ENCODE results near the gene ZNF469.
"Not testable (repeated sequence)": the region's sequence is repeated elsewhere in the genome, so short reads cannot be mapped to it uniquely, and the experiment has no call there.

ZNF469 gene

DNA sequence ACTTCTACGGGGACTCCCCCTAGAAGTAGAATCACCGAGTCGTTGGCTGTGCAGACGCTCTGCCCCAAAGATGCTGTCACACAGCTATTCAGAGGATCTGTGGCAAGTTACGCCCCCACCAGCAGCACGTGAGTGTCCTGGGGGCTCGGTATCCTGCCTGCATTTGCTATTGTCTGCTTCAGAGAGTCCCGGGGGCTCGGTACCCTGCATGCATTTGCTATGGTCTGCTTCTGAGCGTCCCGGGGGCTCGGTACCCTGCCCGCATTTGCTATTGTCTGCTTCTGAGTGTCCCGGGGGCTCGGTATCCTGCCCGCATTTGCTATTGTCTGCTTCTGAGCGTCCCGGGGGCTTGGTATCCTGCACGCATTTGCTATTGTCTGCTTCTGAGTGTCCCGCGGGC lies 23.8 kb upstream of the ZNF469 start:
- no peak for DNase-seq

DNA sequence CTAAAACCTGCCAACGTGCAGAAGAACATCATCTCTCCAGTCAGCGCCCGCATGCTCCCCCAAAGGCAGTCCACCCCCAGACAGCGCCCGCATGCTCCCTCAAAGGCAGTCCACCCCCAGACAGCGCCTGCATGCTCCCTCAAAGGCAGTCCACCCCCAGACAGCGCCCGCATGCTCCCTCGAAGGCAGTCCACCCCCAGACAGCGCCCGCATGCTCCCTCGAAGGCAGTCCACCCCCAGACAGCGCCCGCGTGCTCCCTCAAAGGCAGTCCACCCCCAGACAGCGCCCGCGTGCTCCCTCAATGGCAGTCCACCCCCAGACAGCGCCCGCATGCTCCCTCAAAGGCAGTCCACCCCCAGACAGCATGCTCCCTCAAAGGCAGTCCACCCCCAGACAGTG lies 22.4 kb upstream of the ZNF469 start:
- DNase-seq = not testable (repeated sequence)

DNA sequence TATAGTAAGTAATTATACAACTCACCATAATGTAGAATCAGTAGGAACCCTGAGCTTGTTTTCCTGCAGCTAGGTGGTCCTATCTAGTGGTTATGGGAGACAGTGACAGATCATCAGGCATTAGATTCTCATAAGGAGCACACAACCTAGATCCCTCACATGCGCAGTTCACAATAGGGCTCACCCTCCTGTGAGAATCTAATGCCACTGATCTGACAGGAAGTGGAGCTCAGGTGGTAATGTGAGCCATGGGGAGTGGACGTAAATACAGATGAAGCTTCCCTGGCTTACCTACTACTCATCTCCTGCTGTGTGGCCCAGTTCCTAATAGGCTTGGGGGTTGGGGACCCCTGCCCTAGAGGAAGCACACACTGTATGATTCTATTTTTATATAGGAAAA lies 21.8 kb upstream of the ZNF469 start:
- DNase-seq = no peak

DNA sequence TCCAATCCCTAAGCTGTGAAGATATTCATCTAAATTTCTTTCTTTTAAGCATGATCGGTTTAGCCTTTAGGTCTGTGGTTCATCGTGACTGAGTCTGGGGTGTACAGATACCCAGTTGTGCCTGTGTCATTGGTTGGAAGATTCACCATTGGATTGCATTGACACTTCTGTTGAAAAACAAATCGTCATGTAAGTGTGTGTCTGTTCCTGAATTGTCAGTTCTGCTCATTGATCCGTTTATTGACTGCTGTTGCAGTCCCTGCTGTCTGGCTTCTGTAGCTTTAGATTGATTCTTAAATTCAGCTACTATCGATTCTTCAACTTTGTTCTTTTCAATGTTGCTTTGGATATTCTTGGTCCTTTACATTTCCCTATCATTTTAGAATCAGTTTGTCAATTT lies 21.0 kb upstream of the ZNF469 start:
- DNase-seq = no peak

DNA sequence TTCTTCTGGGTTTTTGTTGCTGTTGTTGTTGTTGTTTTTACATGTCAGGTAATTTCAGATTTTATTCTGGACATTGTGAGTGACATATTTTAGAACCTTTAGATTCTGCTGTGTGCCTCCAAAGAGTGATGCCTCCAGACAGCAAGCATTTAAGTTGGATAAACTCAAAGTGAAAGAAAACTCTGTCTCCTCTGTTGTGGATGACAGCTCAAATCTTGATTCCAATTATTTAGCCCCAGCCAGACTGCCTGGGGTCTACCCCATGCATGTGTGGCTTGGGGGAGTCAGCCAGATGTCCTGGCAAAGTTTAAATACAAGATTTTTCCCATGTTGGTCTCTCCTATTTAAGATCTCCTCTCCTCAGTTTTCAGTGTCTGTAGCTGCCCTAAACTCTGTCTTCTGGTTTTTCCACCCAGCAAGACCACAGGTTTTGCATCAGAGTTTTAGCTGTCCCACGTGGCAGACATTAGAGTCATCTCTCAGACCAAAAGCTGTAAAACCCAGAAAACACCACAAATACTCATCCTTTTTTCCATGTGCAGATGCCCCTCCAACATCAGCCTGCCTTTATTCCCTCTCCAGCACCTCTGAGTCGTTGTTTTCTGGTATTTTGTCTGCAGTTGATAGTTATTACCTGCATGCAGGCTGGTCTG lies 19.4 kb upstream of the ZNF469 start:
- DNase-seq = no peak

DNA sequence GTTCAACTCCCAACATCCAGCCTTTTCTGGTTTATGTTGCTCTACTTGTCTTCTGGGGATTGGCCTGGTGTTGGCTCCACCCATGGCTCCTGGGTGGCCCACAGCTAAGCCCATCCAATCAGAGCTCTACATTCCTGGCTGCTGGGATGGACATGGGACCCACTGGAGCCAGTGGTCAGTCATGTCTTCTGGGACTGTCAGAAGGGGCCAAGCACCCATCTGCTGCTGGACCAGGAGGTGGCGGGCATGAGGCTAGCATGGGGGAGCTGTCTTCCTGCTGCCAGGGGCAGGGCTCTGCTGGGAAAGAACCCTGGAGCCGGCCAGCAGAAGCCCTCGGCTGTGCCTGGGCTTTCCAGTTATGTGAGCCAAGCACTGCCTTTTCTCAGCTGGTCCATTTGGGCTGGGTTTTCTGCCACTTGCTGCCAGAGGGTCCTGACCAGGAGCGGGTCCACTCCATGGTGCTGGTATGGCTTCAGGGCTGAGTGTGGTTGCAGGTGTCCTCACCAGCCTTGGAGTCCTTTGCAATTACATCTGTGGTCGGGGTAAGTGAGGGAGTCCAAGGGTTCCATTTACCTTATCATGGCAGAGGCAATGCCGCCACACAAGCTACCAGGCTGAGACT lies 17.4 kb upstream of the ZNF469 start:
- no peak for DNase-seq

DNA sequence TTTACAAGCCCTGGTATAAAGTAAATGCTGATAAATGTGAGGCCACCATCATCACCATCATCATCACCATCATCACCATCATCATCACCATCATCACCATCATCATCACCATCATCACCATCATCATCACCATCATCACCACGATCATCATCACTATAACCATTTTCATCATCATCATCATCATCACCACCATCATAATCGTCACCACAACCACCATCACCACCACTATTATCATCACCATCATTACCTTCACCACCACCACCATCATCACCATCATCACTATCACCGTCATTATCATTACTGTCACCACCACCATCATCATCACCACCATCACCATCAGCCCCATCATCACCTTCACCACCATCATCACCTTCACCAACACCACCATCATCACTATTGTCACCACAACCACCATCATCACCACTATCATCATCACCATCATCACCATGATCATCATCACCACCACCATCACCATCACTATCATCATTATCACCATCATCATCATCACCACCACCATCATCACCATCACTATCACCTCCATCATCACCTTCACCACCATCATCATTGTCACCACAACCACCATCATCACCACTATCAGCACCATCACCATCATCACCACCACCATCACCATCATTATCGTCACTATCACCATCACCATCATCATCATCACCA lies 16.6 kb upstream of the ZNF469 start:
- DNase-seq = no peak

DNA sequence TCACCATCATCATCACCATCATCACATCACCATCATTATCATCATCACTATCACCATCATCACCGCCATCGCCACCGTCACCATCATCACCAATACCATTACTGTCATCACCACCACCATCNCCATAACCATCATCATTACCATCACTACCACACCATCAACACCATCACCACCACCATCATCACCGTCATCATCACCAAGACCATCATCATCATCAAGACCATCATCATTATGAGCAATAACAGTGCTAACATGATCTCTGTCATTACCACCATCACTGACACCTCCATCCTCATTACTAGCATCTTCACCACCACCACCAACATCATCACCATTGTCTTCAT lies 16.1 kb upstream of the ZNF469 start:
- DNase-seq = no peak

DNA sequence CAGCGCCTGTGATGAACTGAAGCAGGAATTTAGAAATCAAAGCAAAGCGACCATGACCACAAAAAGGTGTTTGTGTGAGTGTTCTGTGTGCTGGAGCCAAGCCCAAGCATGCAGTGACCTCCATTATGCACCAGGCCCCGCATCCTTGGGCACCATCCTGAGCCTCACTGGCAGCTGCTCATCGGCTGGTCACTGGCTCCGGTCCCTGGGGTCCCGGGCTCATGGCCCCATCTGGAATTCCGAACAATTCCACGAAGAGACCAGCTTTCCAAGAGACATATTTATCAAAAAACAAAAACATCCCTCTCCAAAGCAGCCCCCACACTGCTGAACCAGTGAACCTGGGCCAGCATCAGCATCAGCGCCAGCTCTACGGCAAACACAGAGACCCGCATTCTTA lies 15.2 kb upstream of the ZNF469 start:
- no peak for DNase-seq

DNA sequence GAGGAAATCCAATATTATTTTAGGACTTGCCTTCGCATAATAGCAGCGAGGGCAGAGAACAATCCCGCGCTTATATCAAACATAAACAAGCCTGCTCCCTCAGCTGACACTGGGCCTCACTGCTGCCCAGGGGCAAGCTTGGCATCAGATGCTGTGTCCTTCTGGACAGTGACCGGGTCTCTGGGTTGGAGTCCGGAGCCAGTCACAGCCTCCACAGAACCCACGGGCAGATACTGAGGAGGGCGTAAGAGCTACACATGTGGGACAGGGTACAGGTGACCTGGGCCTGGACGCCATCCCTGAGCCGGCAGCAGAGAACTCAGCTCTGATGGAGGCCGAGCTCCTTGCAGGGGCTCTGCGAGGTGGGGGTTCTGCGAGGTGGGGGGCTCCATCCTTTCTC lies 14.7 kb upstream of the ZNF469 start:
- no peak for DNase-seq

DNA sequence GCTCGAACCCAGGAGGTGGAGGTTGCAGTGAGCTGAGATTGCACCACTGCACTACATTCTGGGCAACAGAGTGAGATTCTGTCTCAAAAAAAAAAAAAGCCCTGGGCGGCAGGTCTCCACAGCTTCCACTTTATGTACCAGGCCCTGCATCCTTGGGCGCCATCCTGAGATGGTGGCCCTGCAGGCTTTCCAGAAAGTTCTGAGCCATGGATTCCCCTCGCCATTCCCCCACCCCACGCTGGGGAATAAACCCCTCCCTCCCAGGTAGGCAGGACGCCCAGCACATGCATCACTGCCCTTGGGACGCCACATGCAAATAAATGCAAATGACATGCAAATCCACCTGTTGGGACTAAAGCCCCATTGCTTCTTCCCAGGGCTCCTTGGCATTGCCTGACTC lies 13.8 kb upstream of the ZNF469 start:
- no peak for DNase-seq

DNA sequence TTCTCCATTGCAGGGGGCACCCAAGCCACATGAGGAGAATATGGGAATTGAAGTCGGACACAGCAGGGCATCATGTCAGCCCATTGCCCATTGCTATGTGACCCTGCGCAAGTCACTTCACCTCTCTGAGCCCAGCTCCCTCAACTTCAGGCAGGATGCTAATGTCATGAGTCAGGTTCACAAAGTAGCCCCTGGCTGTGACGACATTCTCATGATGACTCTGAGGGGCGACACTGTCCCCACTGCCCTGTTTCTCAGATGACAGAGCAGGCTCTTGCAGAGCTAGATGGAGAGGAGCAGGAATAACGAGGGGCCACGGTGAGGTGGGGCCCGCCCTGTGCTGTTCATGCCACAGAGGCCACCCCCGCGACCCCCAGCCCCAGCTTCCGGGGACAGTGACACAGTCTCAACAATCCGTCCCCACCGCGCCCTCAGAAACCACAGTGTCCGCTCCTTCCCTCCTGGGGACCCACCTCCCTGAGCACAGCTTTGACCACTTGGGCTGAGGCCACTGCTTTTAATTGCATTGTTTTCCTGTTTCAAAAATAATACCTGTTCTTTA lies 13.2 kb upstream of the ZNF469 start:
- DNase-seq = no peak

DNA sequence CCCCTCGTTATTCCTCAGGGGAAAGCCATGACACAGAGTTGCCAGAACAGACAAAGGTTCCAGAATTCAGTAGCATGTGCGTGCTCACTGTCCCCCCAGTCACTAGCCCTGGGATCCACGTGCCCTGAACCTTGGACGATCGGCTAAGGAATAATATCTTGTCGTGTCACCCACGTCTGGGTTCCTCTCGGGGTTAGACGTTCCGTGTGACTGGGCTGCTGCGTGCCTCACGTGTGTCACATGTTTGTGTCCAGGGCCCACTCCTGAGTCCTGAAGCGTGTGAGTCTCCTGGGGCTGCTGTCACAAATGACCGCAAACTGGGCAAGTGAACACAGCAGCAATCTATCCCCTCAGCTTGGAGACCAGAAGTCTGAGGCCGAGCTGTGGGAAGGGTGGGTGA lies 12.4 kb upstream of the ZNF469 start:
- no peak for DNase-seq

DNA sequence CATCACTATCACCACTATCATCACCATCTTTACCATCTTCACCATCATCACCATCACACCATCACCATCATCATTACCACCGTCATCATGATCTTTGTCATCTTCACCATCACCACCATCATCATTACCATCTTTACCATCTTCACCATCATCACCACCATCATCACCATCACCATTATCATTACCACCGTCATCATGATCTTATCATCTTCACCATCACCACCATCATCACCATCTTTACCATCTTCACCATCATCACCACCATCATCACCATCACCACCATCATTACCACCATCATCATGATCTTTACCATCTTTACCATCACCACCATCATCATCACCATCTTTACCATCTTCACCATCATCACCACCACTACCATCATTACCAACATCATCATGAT lies 10.2 kb upstream of the ZNF469 start:
- no peak for DNase-seq

DNA sequence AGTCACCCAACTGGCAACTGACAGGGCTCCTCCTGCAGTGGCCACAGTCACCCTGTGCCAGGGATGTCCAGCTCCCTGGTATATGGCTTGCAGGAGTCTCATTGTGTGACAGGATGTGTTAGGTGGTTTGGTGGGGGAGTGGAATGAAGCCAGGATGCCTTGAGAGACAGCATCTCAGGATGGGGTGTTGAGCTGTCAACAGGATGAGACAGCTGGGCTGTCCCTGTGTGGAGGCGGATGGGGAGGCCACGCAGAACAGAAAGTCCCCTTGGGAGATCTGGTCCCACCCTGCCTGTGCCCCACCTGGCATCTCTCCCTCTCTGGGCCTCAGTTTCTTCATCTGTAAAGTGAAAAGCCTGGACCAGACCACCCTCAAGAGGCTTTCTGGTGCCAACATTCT lies 9.5 kb upstream of the ZNF469 start:
- no peak for DNase-seq

DNA sequence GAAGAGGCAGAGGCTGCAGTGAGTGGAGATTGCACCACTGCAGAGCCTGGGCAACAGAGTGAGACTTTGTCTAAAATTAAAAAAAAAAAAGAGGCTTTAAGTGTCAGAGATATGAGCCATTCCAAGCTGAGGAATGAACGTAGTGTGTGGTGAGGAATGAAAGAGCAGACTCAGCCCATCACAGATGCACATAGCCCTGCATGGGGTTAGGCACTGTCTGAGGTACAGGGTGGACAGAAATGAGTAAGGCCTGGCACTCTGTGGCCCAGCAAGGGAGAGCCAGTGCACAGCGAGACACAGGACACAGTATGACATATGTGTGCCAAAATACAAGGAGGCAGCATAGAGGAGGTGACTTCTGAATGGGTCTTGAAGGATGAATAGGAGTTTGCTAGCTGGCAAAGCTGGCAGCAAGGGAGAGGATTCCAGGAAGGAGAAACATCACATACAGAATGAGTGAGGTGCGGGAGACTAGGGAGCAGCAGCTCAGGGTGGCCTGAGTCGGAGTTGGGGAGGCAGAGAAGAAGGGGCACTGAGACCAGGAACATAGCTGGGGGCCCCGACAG lies 8.7 kb upstream of the ZNF469 start:
- no peak for DNase-seq

DNA sequence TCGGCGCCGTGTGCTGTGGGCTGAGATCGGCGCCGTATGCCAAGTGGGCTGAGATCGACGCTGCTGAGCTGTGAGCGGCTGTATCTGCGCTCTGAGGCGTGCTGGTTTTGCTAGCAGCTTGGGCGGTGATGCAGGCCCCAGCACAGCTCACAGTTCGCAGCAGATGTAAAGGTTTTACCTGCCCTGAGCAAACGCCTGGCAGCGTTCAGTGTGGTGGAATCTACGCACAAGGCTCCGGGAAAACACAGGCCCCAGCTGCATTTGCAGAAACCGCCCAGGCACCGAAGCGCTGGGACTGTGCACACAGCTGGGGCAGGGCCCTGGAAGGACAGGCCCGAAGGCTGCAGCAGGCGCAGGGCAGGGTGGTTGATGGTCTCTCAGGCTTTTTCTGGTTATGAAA lies 8.0 kb upstream of the ZNF469 start:
- DNase-seq = no peak

DNA sequence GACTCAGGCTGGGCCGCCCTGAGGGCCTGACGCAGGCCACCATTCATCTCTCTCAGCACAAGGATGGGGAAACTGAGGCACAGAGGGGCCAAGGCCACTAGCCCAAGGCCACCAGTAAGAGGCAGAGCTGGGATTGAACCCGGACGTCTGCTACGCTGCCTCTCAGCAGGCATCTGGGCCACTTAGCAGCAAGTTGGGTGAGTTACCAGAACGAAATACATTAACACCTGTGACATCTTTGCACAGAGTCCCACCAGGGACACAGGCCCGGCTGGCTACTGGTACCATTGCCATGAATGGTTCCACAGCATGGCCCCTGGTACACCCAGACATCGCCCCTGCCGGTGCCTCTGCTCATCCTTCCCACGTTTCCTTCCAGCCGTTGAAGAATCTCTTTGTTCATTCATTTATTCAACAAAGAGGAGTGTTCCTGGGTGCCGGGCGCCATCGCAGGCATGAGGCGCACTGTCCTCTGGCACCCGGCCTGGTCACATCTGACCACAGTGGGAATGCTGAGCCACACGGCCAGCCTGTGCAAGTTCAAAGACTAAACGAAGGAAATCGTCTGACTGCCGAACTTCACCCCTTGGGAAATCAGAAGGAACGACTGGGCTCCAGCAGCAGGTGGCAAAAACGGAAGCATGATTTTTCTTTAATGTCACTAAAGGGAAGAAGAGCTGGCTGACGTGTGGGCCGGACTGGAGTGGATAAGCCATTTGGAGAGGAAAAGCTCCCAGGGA lies 7.4 kb upstream of the ZNF469 start:
- no peak for DNase-seq

DNA sequence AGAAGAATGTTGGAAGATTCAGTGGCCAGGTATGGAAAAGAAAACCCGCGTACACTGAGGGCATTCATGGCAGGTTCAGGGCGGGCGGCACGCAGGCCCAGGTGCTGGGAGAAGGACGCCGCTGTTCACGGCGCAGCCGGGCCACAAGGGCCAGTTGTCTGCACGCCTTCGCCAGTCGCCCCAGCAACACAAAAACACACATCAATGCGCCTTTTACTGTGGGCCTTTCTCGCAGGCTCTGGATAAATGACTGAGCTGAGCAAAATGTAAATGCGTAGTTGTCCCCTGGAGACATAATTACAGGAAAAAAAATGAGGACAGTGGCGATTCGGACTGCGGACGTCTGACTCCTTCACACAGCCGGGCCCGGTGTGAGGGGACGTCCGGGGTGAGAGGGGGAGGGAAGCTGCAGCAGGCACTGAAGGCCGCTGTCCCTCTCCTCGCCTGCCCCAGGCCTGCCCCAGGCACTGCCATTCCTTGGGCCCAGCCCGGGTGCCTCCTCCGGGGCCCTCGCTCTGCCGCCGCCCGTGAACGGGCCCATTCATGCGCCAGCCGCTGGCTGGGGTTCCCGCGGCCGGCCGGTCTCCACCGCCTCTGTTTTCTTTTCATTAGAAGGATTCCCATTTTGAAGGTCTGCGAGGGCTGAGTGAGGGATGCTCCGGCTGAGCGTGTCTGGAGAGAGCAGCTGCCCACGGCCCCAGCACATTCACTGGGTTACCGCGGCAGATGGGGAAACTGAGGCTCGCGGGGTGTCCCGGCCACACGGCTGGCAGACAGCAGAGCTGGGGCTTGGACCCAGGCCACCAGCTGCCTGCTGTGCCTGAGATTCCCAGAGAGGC lies 6.5 kb upstream of the ZNF469 start:
- peak; percentile 72 for DNase-seq

DNA sequence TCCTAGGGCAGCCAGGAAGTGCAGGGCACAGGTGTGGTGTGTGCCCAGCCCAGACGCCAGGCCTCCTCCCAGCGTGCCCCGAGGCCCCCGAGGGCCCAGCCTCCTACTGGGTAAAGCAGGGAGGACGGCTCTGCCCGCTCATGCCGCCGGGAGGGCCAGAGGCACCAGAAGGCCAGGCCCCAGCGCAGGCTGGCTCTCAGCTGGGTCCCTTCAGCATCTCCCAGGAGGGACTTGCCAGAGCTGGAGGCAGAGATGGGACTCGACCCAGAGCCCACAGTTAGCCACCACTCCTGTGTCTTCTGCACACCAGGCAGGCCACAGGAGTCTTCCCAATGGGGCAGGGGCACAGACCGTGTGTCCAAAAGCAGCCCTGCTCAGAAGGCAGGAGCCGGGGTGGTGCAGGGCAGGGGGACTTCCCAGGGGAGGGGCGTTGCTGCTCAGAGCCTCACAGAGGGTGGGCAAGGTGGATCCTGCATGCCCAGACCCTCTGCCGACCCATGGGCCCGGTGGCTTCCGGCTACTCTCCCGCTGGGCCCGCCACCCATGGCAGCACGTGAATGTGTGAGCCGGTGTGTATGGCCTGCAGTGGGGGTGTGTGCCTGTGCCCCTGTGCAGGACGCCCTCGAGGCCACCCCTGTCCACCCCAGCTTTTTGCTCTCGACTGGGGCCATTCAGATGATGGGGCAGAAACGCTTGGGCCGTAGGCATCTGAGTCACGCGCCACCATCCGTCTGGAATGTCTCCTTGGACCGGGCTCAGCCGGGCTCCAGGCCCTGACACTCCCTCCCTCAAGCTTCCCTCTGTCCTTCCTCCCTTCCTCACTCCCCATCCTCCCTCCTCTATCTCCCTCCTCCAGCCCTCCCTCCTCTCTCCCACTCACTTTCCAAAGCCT lies 5.7 kb upstream of the ZNF469 start:
- DNase-seq = no peak

DNA sequence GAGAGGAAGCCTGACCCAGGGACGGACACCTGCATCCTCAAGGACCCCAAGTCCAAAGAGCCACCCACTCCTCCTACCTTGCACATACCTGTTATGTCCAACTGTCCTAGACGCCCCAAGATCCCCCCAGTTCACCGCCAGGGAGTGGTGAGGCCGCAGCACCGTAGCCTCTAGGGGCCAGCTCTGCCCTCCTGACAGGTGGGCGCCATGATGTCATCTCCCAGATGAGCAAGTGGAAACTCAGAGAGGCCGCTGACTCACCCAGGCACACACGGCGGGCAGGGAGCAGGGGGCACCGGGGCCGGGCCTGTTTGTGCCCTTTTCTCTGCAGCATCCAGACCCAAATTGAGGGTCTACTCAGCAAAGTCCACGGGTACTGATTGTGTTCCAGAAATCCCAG lies 4.8 kb upstream of the ZNF469 start:
- DNase-seq = no peak
